ENCODE data around the gene ATF1. TPM values are rescaled to one million over a fixed set of nuclear protein-coding genes. Genes with fewer than 3 reads are reported as not detected.
"Not testable (repeated sequence)": the region's sequence is repeated elsewhere in the genome, so short reads cannot be mapped to it uniquely, and the experiment has no call there.

The ATF1 gene
- total RNA-seq, 2 donors from 2014 or later: 7.5 to 9.6 TPM

DNA sequence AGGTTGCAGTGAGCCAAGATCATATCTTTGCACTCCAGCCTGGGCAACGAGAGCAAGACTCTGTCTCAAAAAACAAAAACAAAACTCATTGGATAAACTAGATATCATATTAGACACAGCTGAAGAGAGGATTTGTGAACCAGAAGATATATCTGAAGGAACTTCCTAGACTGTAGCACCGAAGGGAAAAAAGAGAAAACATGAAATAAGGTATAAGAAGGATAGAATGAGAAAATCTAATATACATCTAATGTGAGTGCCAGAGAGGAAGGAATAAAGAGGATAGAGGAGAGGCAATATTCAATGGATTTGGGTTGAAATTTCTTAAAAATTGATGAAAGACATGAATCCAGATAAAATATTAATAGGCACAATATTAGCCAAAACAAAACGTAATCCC is 101.4 kb downstream of the ATF1 start:
- no peak overlapping the region for H3K4me3 ChIP-seq
- WGBS, 2 donors: 85% methylated on average over 3 of the region's 3 CpGs
- H3K27me3 ChIP-seq: no peaks in the 10 kb centered on the region
- no peak for TF ChIP-seq POLR2A (IDR thresholded peaks at IDR 0.05)
- TF ChIP-seq, protein P1, sequence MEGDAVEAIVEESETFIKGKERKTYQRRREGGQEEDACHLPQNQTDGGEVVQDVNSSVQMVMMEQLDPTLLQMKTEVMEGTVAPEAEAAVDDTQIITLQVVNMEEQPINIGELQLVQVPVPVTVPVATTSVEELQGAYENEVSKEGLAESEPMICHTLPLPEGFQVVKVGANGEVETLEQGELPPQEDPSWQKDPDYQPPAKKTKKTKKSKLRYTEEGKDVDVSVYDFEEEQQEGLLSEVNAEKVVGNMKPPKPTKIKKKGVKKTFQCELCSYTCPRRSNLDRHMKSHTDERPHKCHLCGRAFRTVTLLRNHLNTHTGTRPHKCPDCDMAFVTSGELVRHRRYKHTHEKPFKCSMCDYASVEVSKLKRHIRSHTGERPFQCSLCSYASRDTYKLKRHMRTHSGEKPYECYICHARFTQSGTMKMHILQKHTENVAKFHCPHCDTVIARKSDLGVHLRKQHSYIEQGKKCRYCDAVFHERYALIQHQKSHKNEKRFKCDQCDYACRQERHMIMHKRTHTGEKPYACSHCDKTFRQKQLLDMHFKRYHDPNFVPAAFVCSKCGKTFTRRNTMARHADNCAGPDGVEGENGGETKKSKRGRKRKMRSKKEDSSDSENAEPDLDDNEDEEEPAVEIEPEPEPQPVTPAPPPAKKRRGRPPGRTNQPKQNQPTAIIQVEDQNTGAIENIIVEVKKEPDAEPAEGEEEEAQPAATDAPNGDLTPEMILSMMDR (IDR thresholded peaks at IDR 0.05): no peak
- H3K36me3 ChIP-seq (replicated peaks in 1 of 2; ENCODE audit: insufficient read depth in 1 of 2, low read depth in 2 of 2): no peaks in the 10 kb centered on the region
- no peaks in the 10 kb centered on the region for H3K9me3 ChIP-seq
- intact Hi-C loops (cut with DNase I): no loop called here
- no peak overlapping the region for H3K27ac ChIP-seq
- DNase-seq (no peak), ATAC-seq (no peak)
- no peaks in the 10 kb centered on the region for H3K4me1 ChIP-seq

DNA sequence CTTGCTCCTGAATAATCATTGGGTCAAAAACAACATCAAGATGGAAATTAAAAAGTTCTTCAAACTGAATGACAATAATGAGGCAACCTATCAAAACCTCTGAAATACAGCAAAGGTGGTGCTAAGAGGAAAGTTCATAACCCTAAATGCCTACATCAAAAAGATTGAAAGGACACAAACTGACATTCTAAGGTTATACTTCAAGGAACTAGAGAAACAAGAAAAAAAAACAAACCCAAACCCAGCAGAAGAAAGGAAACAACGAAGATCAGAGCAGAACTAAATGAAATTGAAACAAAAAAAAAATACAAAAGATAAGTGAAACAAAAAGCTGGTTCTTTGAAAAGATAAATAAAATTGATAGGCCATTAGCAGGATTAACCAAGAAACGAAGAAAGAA is 105.0 kb downstream of the ATF1 start:
- H3K36me3 ChIP-seq (replicated peaks in 1 of 2; ENCODE audit: insufficient read depth in 1 of 2, low read depth in 2 of 2); ATAC-seq; H3K4me1 ChIP-seq; intact Hi-C loops (cut with DNase I); H3K4me3 ChIP-seq; H3K9me3 ChIP-seq; H3K27ac ChIP-seq; DNase-seq; H3K27me3 ChIP-seq: not testable (repeated sequence)
- WGBS, 2 donors: 21 to 61% methylated on average over 2 of the region's 2 CpGs

Small RNA genes within 50 kb of the gene (small RNA-seq; reads per million reads assigned to genes)
- gene AC013244.2: not detected
- not detected for gene RF00019
- gene RN7SL519P: not detected

Other genes starting within 250 kb of the ATF1 start
- gene TMPRSS12, start 78.8 kb downstream of the ATF1 start, total RNA-seq: not detected
- gene HIGD1C, start 188.4 kb downstream of the ATF1 start, total RNA-seq: not detected